Stimulated activated CD8-positive, alpha-beta memory T cell treated with anti-CD3 and anti-CD28 coated beads, Interleukin-2, amount 100 ng/mL, for 1 hour (primary cell): ENCODE measurements around the gene SLC25A23.

ENCODE experiments used
- DNase-seq, 2 donors: peaks; one replicate each; pipeline ENCODE4 v3.0.0-alpha.2; 2020; ENCODE audit warnings: low read depth in 2 of 2

SLC25A23 gene

DNA sequence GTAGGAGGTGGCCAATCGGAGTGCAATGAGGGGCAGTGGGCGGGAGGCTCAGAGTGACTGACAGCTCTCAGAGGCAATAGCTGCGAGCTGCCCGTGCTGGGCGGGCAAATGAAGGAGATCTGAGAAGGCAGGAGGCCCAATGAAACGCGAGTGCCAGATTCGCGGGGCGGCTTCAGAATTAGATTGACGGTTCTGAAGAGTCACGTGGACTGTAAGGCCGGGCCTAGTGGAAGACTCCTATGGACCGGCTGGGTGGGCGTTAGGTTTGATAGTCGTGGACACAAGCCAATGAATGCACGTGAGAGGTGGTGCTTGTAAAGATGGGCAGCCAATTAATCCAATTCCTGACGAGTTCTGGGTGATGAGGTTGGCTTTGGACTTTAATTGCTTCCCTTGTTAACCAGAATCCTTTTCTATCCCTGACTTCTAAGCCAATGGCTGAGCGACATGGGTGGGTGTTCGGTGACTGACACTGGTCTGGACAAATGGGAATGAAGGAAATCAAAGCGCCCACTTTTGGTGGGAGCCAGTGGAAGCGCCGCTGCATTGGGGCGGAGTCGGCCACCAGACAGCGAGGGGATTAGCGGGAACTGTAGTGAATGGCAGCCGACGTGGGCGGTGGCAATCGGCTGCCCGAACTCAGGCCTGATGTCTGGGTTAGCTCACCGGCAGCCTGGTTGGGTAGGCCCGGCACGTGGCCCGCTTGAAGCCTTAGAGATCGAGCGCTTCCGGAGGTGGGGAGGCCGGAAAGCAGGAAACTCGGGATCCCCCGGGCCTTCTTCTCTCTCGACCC lies 34.5 kb downstream of the SLC25A23 start:
- peak; percentile 97 to 98 for DNase-seq

GRCh38 chr19:6424195-6424938 lies 35.2 kb downstream of the SLC25A23 start, which contains the start of gene KHSRP:
Gene KHSRP (minus strand): TSS chr19:6424811. CDS start chr19:6424701, 110 bp downstream.
- no peak for DNase-seq

GRCh38 chr19:6423499-6424194 lies 35.9 kb downstream of the SLC25A23 start:
- DNase-seq = no peak

GRCh38 chr19:6421075-6422014 lies 38.2 kb downstream of the SLC25A23 start:
- DNase-seq = no peak

DNA sequence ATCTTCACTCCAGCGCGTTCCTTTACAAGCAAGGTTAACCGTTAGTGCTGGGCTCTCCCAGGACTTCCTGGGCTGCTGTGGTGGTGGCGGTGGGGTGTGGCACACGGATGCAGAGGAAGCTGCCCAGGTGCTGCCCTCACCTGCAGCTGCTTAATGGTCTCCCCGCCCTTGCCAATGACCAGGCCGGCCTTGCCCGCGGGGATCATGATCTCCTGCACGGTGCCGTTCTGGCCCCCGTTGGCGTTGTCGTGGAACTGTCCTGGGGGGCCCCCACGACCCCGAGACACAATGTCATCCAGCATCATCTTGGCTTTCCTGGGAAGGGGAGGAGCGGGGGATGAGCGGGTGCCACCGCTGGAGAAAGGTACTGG lies 41.0 kb downstream of the SLC25A23 start:
- DNase-seq = no peak

GRCh38 chr19:6417713-6418561 lies 41.7 kb downstream of the SLC25A23 start:
- DNase-seq = no peak

DNA sequence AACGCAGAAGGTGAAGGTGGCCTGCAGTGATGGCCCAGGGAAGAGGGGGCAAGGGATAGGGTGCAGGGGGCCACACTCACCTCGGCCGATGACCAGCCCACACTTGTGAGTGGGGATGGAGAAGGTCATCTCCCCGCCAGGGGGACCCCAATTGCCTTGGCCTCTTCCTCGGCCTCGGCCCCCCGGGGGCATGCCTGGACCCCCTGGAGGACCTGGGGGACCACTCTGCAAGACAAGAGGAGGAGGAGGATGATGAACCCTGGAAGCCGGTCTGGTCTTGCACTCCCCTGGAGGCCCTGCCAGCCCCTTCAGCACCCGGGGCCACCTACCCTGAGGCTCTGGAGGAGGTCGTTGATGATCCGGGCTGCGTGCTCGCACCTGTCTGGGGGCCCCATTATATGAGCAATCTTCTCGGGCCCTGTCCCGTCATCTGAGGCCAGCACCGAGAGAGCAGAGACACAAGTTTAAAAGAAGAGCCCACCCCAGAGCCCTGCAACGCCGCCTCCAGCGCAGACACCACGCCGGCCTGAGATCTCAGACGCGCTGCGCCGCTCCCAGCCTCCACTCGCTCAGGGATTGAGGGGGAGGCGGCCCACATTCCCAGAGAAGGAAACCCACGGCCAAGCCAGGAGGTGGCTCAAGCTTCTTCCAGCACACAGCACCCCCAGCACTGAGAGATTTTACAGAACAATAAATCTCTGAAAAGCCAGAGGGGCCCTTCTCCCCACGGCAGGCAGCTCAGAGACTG lies 42.8 kb downstream of the SLC25A23 start:
- no peak for DNase-seq

GRCh38 chr19:6415591-6416190 lies 43.9 kb downstream of the SLC25A23 start:
- DNase-seq = no peak

DNA sequence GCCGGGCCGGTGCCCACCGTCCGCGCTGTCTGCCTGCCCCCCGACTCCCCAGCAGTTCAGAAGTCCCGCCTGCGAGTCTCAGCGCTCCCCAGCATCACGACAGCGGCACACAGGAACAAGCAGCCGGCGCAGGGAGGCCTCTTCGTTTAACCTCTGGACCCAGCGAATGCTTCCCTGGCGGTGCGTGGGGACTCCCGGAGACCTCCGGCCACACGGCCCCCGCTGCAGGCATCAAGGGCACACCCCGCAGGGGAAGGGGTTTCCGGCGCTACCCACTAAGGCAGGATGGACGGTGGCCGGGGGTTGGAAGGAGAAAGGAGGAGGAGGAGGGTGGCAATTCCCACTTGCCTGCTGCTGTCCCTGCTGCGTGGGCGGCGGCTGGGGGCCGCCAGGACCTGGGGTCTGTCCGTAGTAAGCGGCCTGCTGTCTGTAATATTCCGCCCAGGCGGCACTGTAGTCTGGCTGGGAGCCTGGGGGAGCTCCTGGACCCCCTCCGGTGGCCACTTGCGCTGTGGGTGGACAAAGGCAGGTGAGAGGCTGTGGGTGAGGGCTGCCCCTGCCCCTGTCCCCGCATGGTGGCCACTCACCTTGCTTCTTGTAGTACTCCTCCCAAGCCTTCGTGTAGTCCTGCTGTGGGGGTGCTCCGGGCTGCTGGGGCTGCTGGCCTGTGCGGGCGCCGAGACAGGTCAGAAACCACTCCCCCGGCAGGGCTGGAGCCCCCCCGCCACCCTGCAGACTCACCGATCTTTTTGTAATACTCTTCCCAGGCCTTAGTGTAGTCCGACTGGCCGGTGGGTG lies 44.6 kb downstream of the SLC25A23 start:
- no peak for DNase-seq

DNA sequence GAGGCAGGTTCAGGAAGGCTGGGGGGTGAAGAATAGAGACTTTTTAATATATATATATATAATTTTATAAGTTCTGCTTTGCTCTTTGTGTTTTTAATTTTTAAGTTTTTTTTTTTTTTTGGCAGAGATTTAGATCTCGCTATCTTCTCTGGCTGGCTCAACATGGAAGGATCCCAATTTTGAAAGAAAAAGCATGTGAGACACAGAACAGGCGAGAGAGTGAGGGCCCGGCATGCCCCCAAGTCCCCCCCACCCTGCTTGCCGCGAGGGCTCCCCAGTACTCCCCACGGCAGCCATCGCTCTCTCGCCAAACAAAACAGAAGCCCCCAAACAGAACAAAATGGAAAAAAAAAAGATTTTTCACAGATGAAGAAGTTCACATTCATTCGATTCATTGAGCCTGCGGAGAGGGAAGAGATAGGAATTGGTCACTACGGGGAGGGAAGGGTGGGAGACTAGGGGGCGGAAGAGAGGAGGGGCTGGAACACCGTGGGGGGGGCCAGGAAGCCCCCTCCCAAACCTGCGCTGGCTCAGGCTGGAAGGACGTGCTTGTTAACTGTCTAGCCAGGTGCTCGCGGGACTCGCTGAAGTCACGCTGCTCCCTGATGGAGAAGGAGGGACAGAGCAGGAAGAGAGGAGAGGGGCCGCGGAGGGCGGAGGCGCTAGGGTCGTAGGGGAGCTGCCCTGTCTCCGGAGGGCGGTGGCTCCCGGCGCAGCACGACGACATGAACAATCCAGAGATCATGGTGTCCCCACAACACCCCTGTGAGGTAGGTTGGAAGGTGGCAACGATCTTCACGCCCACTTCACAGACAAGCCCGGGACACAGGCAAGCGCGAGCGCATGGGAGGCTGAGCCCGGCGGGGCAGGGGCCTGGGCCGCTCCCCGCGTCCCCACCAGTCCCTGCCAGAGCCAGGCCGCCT lies 45.6 kb downstream of the SLC25A23 start:
- DNase-seq = no peak

- DNase-seq = no peak
Measured at GRCh38 chr19:6413291-6413690, 46.3 kb downstream of the SLC25A23 start.

- DNase-seq = no peak
Measured at GRCh38 chr19:6412447-6413091, 47.0 kb downstream of the SLC25A23 start.

DNA sequence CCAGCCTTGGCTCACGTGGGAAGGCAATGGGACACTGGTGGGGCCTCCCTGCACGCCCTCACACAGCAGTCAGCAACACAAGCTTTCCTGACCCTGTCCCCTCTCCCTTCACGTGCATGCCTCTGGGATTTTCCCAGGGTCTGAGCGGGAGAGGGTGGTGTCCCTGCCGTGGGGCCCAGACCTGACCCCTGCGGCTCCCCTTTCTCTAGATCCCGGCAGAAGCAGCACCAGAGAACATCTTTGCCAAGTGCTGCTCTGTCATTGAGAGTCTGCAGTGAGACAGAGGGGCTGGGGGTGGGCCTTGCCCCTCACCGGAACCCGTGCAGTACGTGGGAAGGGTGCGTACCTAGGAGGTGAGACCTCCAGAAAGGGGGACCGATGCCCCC lies 47.5 kb downstream of the SLC25A23 start:
- DNase-seq = no peak

- no peak for DNase-seq
Measured at GRCh38 chr19:6409346-6409745, 50.2 kb downstream of the SLC25A23 start.

GRCh38 chr19:6406401-6406800 lies 53.2 kb downstream of the SLC25A23 start:
- DNase-seq = no peak

- no peak for DNase-seq
Measured at GRCh38 chr19:6402837-6403608, 56.6 kb downstream of the SLC25A23 start.
